GM19238 (cell line): ENCODE measurements around the gene SNAPC1.
"Not testable (repeated sequence)": the region's sequence is repeated elsewhere in the genome, so short reads cannot be mapped to it uniquely, and the experiment has no call there.

Experiments
- DNase-seq: peaks from one replicate; pipeline ENCODE4 v3.0.0; 2011; ENCODE audit warnings: low spot score; ENCODE audit not compliant: insufficient read length

The SNAPC1 gene

GRCh38 chr14:61749867-61750266 lies 12.4 kb upstream of the SNAPC1 start:
- no peak for DNase-seq

- DNase-seq: peak; percentile 68
These were observed 11.3 kb upstream of the SNAPC1 start for GRCh38 chr14:61750708-61751474.

GRCh38 chr14:61751475-61751989 lies 10.7 kb upstream of the SNAPC1 start:
- DNase-seq: no peak

GRCh38 chr14:61752626-61753025 lies 9.6 kb upstream of the SNAPC1 start:
- DNase-seq: no peak

- no peak for DNase-seq
These were observed 8.6 kb upstream of the SNAPC1 start for GRCh38 chr14:61753631-61754030.

- DNase-seq: no peak
These were observed 7.4 kb upstream of the SNAPC1 start for GRCh38 chr14:61754627-61755381.

- DNase-seq: not testable (repeated sequence)
These were observed 6.9 kb upstream of the SNAPC1 start for GRCh38 chr14:61755382-61755742.

GRCh38 chr14:61756135-61756534 lies 6.1 kb upstream of the SNAPC1 start:
- no peak for DNase-seq

GRCh38 chr14:61759878-61760277 lies 2.3 kb upstream of the SNAPC1 start:
- DNase-seq: no peak

- DNase-seq: no peak
These were observed 663 bp upstream of the SNAPC1 start for GRCh38 chr14:61761557-61761956.

- DNase-seq: no peak
These were observed 2.3 kb downstream of the SNAPC1 start for GRCh38 chr14:61764342-61765122.

GRCh38 chr14:61765225-61765943 lies 3.2 kb downstream of the SNAPC1 start:
- DNase-seq: no peak

- DNase-seq: no peak
These were observed 3.9 kb downstream of the SNAPC1 start for GRCh38 chr14:61766151-61766550.

- no peak for DNase-seq
These were observed 6.0 kb downstream of the SNAPC1 start for GRCh38 chr14:61768240-61768639.

GRCh38 chr14:61769893-61770292 lies 7.7 kb downstream of the SNAPC1 start:
- no peak for DNase-seq

- no peak for DNase-seq
These were observed 12.6 kb downstream of the SNAPC1 start for GRCh38 chr14:61774861-61775260.

GRCh38 chr14:61780125-61780524 lies 17.9 kb downstream of the SNAPC1 start:
- DNase-seq: no peak

- DNase-seq: no peak
These were observed 35.1 kb downstream of the SNAPC1 start for GRCh38 chr14:61797309-61797708.

- DNase-seq: no peak
These were observed 39.9 kb downstream of the SNAPC1 start for GRCh38 chr14:61802010-61802568.

- DNase-seq: no peak
These were observed 41.5 kb downstream of the SNAPC1 start for GRCh38 chr14:61803755-61804154.

- DNase-seq: no peak
These were observed 43.2 kb downstream of the SNAPC1 start for GRCh38 chr14:61805451-61805850.
